Esophagus muscularis mucosa (tissue), 4 donors: ENCODE data around the gene PLA2G4C. TPM values are rescaled to one million over a fixed set of nuclear protein-coding genes. Genes with fewer than 3 reads are reported as not detected.

ENCODE experiments used
- DNase-seq: peaks from one replicate; pipeline ENCODE4 v3.0.0-alpha.2; 2017; ENCODE audit errors: extremely low spot score
- H3K27ac ChIP-seq, 4 donors: fragments of 200-600 bp; sonication (generic); replicated peaks in 1 of 4; 1 replicate in 3 of 4; 2 replicates in 1 of 4; pipeline ENCODE4 v1.5.1; 2016 to 2019; ENCODE audit warnings: mild to moderate bottlenecking in 1 of 4
- H3K27me3 ChIP-seq, 4 donors: fragments of 200-600 bp; sonication (generic); one replicate each; pipeline versions ENCODE4 v1.5.1 to v1.6.0; 2016 to 2019
- H3K36me3 ChIP-seq, 4 donors: fragments of 200-600 bp; sonication (generic); one replicate each; pipeline ENCODE4 v1.5.1; 2016 to 2019
- H3K4me1 ChIP-seq, 4 donors: fragments of 200-600 bp; sonication (generic); one replicate each; pipeline ENCODE4 v1.5.1; 2016 to 2019
- H3K4me3 ChIP-seq, 4 donors: fragments of 200-600 bp; sonication (generic); 1 replicate in 2 of 4; 2 replicates in 2 of 4; pipeline ENCODE4 v1.5.1; 2016 to 2019; ENCODE audit warnings: mild to moderate bottlenecking in 4 of 4, moderate library complexity in 1 of 4
- H3K9me3 ChIP-seq, 4 donors: fragments of 200-600 bp; sonication (generic); 1 replicate in 3 of 4; 2 replicates in 1 of 4; pipeline ENCODE4 v1.5.1; 2016 to 2019
- CTCF ChIP-seq, 3 experiments: fragments of 200-600 bp in 2 of 3; fragments of 450-650 bp in 1 of 3; sonication (generic) in 2 of 3; IDR thresholded peaks; one replicate each; pipeline ENCODE4 v1.5.1; 2017 to 2019; ENCODE audit warnings: antibody characterized with exemption in 3 of 3, mild to moderate bottlenecking in 2 of 3, moderate library complexity in 1 of 3
- EP300 ChIP-seq: sonication (generic); formaldehyde crosslinking; IDR thresholded peaks from one replicate; pipeline ENCODE4 v1.6.1; 2017; ENCODE audit warnings: antibody characterized with exemption
- POLR2A ChIP-seq: fragments of 450-650 bp; IDR thresholded peaks from one replicate; pipeline ENCODE4 v1.6.1; 2017; ENCODE audit warnings: antibody characterized with exemption, moderate library complexity, mild to moderate bottlenecking, low read depth
- POLR2AphosphoS5 ChIP-seq, 2 donors: sonication (generic); formaldehyde crosslinking; IDR thresholded peaks; one replicate each; pipeline ENCODE4 v1.6.1; 2017; ENCODE audit warnings: antibody characterized with exemption in 2 of 2
- WGBS: methylation state at CpG from one replicate; pipeline ENCODE4 v1.1.5; 2018; 5-methylcytosine and 5-hydroxymethylcytosine counted together
- intact Hi-C: fragments of 100-400 bp; cut with DNase I; formaldehyde crosslinking; loops from one replicate; pipeline ENCODE4 v1.15.1; 2023
- total RNA-seq, 4 donors: library from RNA; depleted of rRNA; stranded (reverse); fragments of >200 nt; gene quantifications; one replicate each; pipeline versions ENCODE4 v1.1.0 to v1.2.1, GENCODE V29; 2016

Gene PLA2G4C
- total RNA-seq, 4 donors from 2014 or later, result 5.3 to 15.1 (median 9.3) TPM

GRCh38 chr19:48136547-48136946 is 25.9 kb upstream of the PLA2G4C start:
- Histone ChIP-seq H3K4me1 (no peaks in the 10 kb centered on the region), H3K27me3 (no peaks in the 10 kb centered on the region), H3K36me3 (peaks cover 0 to 16% (median 0%) of the 10 kb centered on the region in 4 donors), H3K4me3 (no peak overlapping the region), H3K9me3 (no peaks in the 10 kb centered on the region), H3K27ac (no peak overlapping the region)
- 100% methylated on average over 1 of the region's 4 CpGs for whole genome bisulfite sequencing
- intact Hi-C loops, result no loop called here
- DNase-seq, result no peak
- TF ChIP-seq CTCF (IDR thresholded peaks at IDR 0.05), result no peak
- no peak for TF ChIP-seq POLR2A
- no peak for TF ChIP-seq POLR2AphosphoS5 (IDR thresholded peaks at IDR 0.05)
- no peak for TF ChIP-seq EP300

- Histone ChIP-seq H3K27me3 (no peaks in the 10 kb centered on the region), H3K36me3 (peaks cover 0 to 17% (median 4%) of the 10 kb centered on the region in 4 donors), H3K9me3 (no peaks in the 10 kb centered on the region), H3K27ac (no peak overlapping the region), H3K4me1 (no peaks in the 10 kb centered on the region), H3K4me3 (no peak overlapping the region)
- 75% methylated on average over 8 of the region's 8 CpGs for WGBS
- DNase-seq, result no peak
- TF ChIP-seq CTCF (IDR thresholded peaks at IDR 0.05) (no peak), POLR2AphosphoS5 (IDR thresholded peaks at IDR 0.05) (no peak), POLR2A (no peak), EP300 (no peak)
- intact Hi-C loops, result no loop called here
These were observed 24.8 kb upstream of the PLA2G4C start for GRCh38 chr19:48135411-48135810.

- no peaks in the 10 kb centered on the region for H3K27me3 ChIP-seq
- intact Hi-C loops, result no loop called here
- no peak overlapping the region for H3K27ac ChIP-seq
- H3K9me3 ChIP-seq, result no peaks in the 10 kb centered on the region
- H3K4me3 ChIP-seq, result no peak overlapping the region
- H3K4me1 ChIP-seq, result no peaks in the 10 kb centered on the region
- H3K36me3 ChIP-seq, result peaks cover 0 to 37% (median 5%) of the 10 kb centered on the region in 4 donors
- DNase-seq, result no peak
- no peak for TF ChIP-seq CTCF (IDR thresholded peaks at IDR 0.05)
- no peak for TF ChIP-seq POLR2A
- TF ChIP-seq POLR2AphosphoS5 (IDR thresholded peaks at IDR 0.05), result no peak
- no peak for TF ChIP-seq EP300
- 86% methylated on average over 4 of the region's 6 CpGs for WGBS
These were observed 22.5 kb upstream of the PLA2G4C start for GRCh38 chr19:48133094-48133493.

GRCh38 chr19:48127561-48127960 is 16.9 kb upstream of the PLA2G4C start:
- Histone ChIP-seq H3K27ac (no peak overlapping the region), H3K4me3 (no peak overlapping the region), H3K27me3 (no peaks in the 10 kb centered on the region), H3K9me3 (no peaks in the 10 kb centered on the region), H3K36me3 (peaks cover 0 to 43% (median 8%) of the 10 kb centered on the region in 4 donors), H3K4me1 (peaks cover 0 to 14% (median 10%) of the 10 kb centered on the region in 4 donors)
- intact Hi-C loops, result no loop called here
- WGBS, result 94% methylated on average over 6 of the region's 6 CpGs
- no peak for DNase-seq
- TF ChIP-seq CTCF (IDR thresholded peaks at IDR 0.05), result no peak
- TF ChIP-seq POLR2AphosphoS5 (IDR thresholded peaks at IDR 0.05), result no peak
- no peak for TF ChIP-seq POLR2A
- no peak for TF ChIP-seq EP300
